Loucy (cell line): Measurements from ENCODE around the gene FNDC11.

Source experiments
- H2AFZ ChIP-seq: fragments of 200-600 bp; sonication (generic); 2 replicates; pipeline ENCODE4 v1.6.0; 2016; ENCODE audit warnings: antibody characterized with exemption, mild to moderate bottlenecking, low read length, moderate library complexity
- H3F3A ChIP-seq: fragments of 200-600 bp; 2 replicates; pipeline ENCODE4 v1.6.0; 2016; ENCODE audit warnings: antibody characterized with exemption, low read depth, mild to moderate bottlenecking
- H3K27me3 ChIP-seq: fragments of 200-600 bp; sonication (generic); 2 replicates; pipeline ENCODE4 v1.6.1; 2014; ENCODE audit warnings: low read length, mild to moderate bottlenecking; ENCODE audit not compliant: insufficient read depth, poor library complexity, severe bottlenecking
- H3K36me3 ChIP-seq: fragments of 200-600 bp; sonication (generic); 2 replicates; pipeline ENCODE4 v1.6.1; 2016; ENCODE audit warnings: low read length; ENCODE audit not compliant: insufficient read depth
- H3K4me1 ChIP-seq: fragments of 200-600 bp; sonication (generic); 2 replicates; pipeline ENCODE4 v1.5.1; 2014; ENCODE audit warnings: low read length, mild to moderate bottlenecking; ENCODE audit not compliant: insufficient read depth, poor library complexity, severe bottlenecking
- H3K4me2 ChIP-seq: fragments of 200-600 bp; sonication (generic); 2 replicates; pipeline ENCODE4 v1.6.0; 2014; ENCODE audit warnings: antibody characterized with exemption, low read length, low read depth, mild to moderate bottlenecking; ENCODE audit not compliant: poor library complexity, severe bottlenecking
- H3K4me3 ChIP-seq: fragments of 200-600 bp; sonication (generic); 2 replicates; pipeline ENCODE4 v1.5.1; 2014; ENCODE audit warnings: low read length, mild to moderate bottlenecking, mixed read lengths; ENCODE audit not compliant: poor library complexity, severe bottlenecking
- H3K79me2 ChIP-seq: fragments of 200-600 bp; sonication (generic); 2 replicates; pipeline ENCODE4 v1.6.1; 2014; ENCODE audit warnings: low read length; ENCODE audit not compliant: insufficient read depth
- H3K9ac ChIP-seq: fragments of 200-600 bp; sonication (generic); 2 replicates; pipeline ENCODE4 v1.6.0; 2014; ENCODE audit warnings: mild to moderate bottlenecking, low read depth, low read length, moderate library complexity; ENCODE audit not compliant: poor library complexity, severe bottlenecking
- H3K9me2 ChIP-seq: fragments of 200-600 bp; sonication (generic); replicated peaks from 2 replicates; pipeline ENCODE4 v1.6.1; 2016; ENCODE audit warnings: low read depth, low read length, mixed read lengths
- H3K9me3 ChIP-seq: fragments of 200-600 bp; sonication (generic); 2 replicates; pipeline ENCODE4 v1.6.1; 2014; ENCODE audit warnings: mild to moderate bottlenecking, antibody characterized with exemption, low read length, low read depth; ENCODE audit not compliant: insufficient read depth
- H4K20me1 ChIP-seq: fragments of 200-600 bp; sonication (generic); 2 replicates; pipeline ENCODE4 v1.6.0; 2014; ENCODE audit warnings: antibody characterized with exemption, low read length, mild to moderate bottlenecking; ENCODE audit not compliant: insufficient read depth, poor library complexity, severe bottlenecking
- CTCF ChIP-seq: fragments of 200-600 bp; sonication (generic); conservative IDR thresholded peaks from 2 replicates; pipeline ENCODE4 v1.5.1; 2014; ENCODE audit warnings: mild to moderate bottlenecking, antibody characterized with exemption, low read length
- EZH2phosphoT487 ChIP-seq: fragments of 200-600 bp; IDR thresholded peaks from 2 replicates; pipeline ENCODE4 v1.6.1; 2018; ENCODE audit warnings: antibody characterized with exemption, mild to moderate bottlenecking, moderate library complexity, borderline replicate concordance

Gene FNDC11

DNA sequence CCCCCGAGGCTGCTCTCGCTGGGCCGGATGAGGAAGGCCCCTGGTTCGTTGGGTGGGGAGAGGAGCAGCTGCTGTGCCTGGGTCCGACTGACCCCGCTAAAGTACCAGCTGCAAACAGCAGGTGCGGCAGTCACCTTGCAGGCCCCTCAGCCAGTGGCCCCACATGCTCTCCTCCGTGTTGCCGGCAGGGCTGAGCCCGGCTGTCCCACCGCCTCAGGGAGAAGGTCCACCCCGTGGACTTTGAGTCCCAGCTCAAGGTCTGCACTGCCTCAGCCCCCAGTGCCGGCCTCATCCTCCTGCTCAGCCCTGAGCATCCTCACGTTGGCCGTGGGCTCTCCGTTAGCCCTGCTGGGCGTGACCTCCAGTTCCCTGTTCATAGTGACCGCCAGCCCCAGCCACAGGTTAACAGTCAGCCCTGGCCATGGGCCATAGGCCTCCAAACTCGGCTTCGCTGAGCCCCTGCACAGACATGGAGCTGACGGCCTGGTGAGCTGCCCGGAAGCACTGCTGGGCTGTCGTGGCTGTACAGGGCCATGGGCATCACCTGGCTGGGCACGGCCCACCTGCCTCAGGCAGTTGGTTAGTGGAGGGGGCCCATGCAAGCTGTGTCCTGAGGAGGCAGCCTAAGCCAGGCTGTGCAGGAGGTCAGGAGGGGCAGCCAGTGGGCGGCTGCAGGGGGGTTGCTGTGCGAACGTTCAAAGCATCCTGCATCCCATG lies 9.6 kb upstream of the FNDC11 start:
- Histone ChIP-seq H2AFZ (no peak overlapping the region), H3K36me3 (no peaks in the 10 kb centered on the region), H3K27me3 (no peaks in the 10 kb centered on the region), H3K9me2 (no peaks in the 10 kb centered on the region), H3K9ac (no peak overlapping the region), H3K4me1 (no peaks in the 10 kb centered on the region), H3K9me3 (no peaks in the 10 kb centered on the region), H3K79me2 (no peaks in the 10 kb centered on the region), H3K4me2 (no peak overlapping the region), H3F3A (no peaks in the 10 kb centered on the region), H4K20me1 (no peaks in the 10 kb centered on the region), H3K4me3 (no peak overlapping the region)
- no peak for TF ChIP-seq CTCF
- no peak for TF ChIP-seq EZH2phosphoT487

DNA sequence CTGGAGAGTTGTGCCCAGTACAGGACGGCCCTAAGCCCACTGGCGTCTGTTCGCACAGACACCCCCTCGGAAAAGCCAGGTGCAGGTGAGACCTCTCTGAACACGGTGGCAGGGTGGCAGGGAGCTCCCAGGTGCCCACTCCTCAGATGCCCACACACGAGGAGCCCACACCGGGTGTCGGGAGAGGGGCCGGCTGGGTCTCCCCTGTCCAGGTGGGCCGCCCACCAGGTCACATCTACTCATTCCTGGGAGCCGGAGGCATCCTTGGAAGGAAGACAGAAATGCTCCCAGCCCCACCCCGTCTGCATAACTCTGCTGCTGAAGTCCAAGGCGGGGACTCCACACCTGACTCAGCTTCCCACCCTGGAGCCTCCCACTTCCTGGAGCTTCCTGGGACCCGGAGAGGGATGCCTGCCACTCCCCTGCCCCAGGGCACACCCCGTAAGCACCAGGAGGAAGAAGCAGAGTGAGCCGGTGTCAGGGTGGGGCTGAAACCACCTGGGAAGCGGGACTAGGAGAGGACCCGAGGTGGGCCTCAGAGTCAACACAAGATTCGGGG lies 8.9 kb upstream of the FNDC11 start:
- H3K27me3 ChIP-seq = no peaks in the 10 kb centered on the region
- no peak overlapping the region for H2AFZ ChIP-seq
- H3K9ac ChIP-seq = no peak overlapping the region
- H3K79me2 ChIP-seq = no peaks in the 10 kb centered on the region
- H3K9me3 ChIP-seq = no peaks in the 10 kb centered on the region
- no peaks in the 10 kb centered on the region for H3F3A ChIP-seq
- no peaks in the 10 kb centered on the region for H3K4me1 ChIP-seq
- no peaks in the 10 kb centered on the region for H3K36me3 ChIP-seq
- H3K4me2 ChIP-seq = no peak overlapping the region
- no peaks in the 10 kb centered on the region for H4K20me1 ChIP-seq
- no peak overlapping the region for H3K4me3 ChIP-seq
- TF ChIP-seq EZH2phosphoT487 = no peak
- TF ChIP-seq CTCF = no peak
- no peaks in the 10 kb centered on the region for H3K9me2 ChIP-seq

DNA sequence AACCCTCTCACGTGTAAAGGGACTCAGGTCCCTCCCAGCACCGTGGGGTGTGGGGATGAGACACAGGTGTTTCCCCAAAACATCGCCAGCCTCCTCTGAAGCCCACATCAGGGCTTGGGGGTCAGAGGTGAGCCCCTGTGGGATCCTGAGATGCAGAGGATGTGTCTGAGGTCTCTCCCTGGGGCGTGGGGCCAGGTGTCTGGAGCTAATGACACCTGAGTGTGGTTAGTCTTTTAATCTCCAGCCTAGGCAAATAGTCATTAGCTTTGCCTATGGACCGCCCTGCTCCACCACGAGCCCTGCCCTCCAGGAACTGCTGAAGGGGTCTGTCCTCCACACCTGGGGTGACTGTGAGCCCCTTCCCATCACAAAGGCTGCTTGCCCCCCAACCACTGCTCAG lies 8.1 kb upstream of the FNDC11 start:
- Histone ChIP-seq H2AFZ (no peak overlapping the region), H3K4me3 (no peak overlapping the region), H3K4me1 (peaks cover 2% of the 10 kb centered on the region), H3K36me3 (no peaks in the 10 kb centered on the region), H3F3A (no peaks in the 10 kb centered on the region), H4K20me1 (no peaks in the 10 kb centered on the region), H3K79me2 (no peaks in the 10 kb centered on the region), H3K27me3 (no peaks in the 10 kb centered on the region), H3K9ac (no peak overlapping the region), H3K9me3 (no peaks in the 10 kb centered on the region), H3K9me2 (no peaks in the 10 kb centered on the region), H3K4me2 (no peak overlapping the region)
- TF ChIP-seq EZH2phosphoT487 (no peak), CTCF (no peak)
